WTC11 (cell line): ENCODE data around the gene BRCC3. TPM values are rescaled to one million over a fixed set of nuclear protein-coding genes. Genes with fewer than 3 reads are reported as not detected.

Source experiments
- ATAC-seq: fragments of 200-7000 bp; cut with Tn5 transposase; 2 replicates; pipeline ENCODE4 v1.10.0; 2021; ENCODE audit warnings: mild to moderate bottlenecking, moderate library complexity
- CTCF ChIA-PET: fragments of 300-600 bp; sonication (Branson Sonifier 250); formaldehyde crosslinking; loops from one replicate; lab custom pipeline; 2021; ENCODE audit warnings: antibody characterized with exemption; lab: Charles Lee
- POLR2A ChIA-PET: fragments of 350-600 bp; sonication (Branson Sonifier 250); formaldehyde crosslinking; loops from one replicate; lab custom pipeline; 2021; ENCODE audit warnings: antibody characterized with exemption; lab: Charles Lee
- DNase-seq: peaks from one replicate; pipeline ENCODE4 v3.0.0; 2021; ENCODE audit warnings: low spot score
- H3K27ac Mint-ChIP-seq: 2 replicates; pipeline ENCODE4 v1.8.0; 2021; ENCODE audit warnings: mixed read lengths
- H3K27me3 Mint-ChIP-seq: 2 replicates; pipeline ENCODE4 v1.8.0; 2021; ENCODE audit warnings: low read depth, mild to moderate bottlenecking, moderate library complexity, mixed read lengths
- H3K36me3 Mint-ChIP-seq: 2 replicates; pipeline ENCODE4 v1.8.0; 2021; ENCODE audit warnings: mixed read lengths
- H3K4me1 Mint-ChIP-seq: 2 replicates; pipeline ENCODE4 v1.8.0; 2022; ENCODE audit warnings: mixed read lengths
- H3K4me3 Mint-ChIP-seq: 2 replicates; pipeline ENCODE4 v1.8.0; 2021; ENCODE audit warnings: mild to moderate bottlenecking, moderate library complexity, mixed read lengths
- H3K9me3 Mint-ChIP-seq: 2 replicates; pipeline ENCODE4 v1.8.0; 2021; ENCODE audit warnings: mixed read lengths
- EMX1 ChIP-seq: fragments of 250-450 bp; sonication (Bioruptor Pico); IDR thresholded peaks from 2 replicates; pipeline ENCODE4 v1.8.0; 2021; ENCODE audit warnings: mild to moderate bottlenecking
- ETV6 ChIP-seq: sonication (generic); formaldehyde crosslinking; IDR thresholded peaks from 2 replicates; pipeline ENCODE4 v1.8.1; 2022; ENCODE audit warnings: mild to moderate bottlenecking, missing genetic modification reagents
- FOXJ3 ChIP-seq: sonication (generic); formaldehyde crosslinking; IDR thresholded peaks from 2 replicates; pipeline ENCODE4 v1.9.0; 2021; ENCODE audit warnings: missing genetic modification reagents, mild to moderate bottlenecking, borderline replicate concordance
- GTF2I ChIP-seq: fragments of 250-450 bp; sonication (Bioruptor Pico); conservative IDR thresholded peaks from 2 replicates; pipeline ENCODE4 v1.4.0; 2021; ENCODE audit warnings: mild to moderate bottlenecking
- JUN ChIP-seq: sonication (generic); formaldehyde crosslinking; IDR thresholded peaks from 2 replicates; pipeline ENCODE4 v1.8.0; 2023; ENCODE audit warnings: mild to moderate bottlenecking, missing genetic modification reagents
- MYBL2 ChIP-seq: sonication (generic); formaldehyde crosslinking; IDR thresholded peaks from 2 replicates; pipeline ENCODE4 v1.8.1; 2023; ENCODE audit warnings: mild to moderate bottlenecking, moderate library complexity, missing genetic modification reagents
- NFATC4 ChIP-seq: fragments of 250-450 bp; sonication (Bioruptor Pico); IDR thresholded peaks from 2 replicates; pipeline ENCODE4 v1.9.0; 2021; ENCODE audit warnings: mild to moderate bottlenecking
- TEAD1 ChIP-seq: sonication (generic); formaldehyde crosslinking; IDR thresholded peaks from 2 replicates; pipeline ENCODE4 v1.8.0; 2022; ENCODE audit warnings: mild to moderate bottlenecking, missing genetic modification reagents
- ZNF416 ChIP-seq: fragments of 250-450 bp; sonication (Bioruptor Pico); IDR thresholded peaks from 2 replicates; pipeline ENCODE4 v1.9.0; 2021; ENCODE audit warnings: mild to moderate bottlenecking, inconsistent platforms
- total RNA-seq: library from RNA; stranded (reverse); gene quantifications from 3 replicates; pipeline ENCODE4 v1.2.3, GENCODE V29; 2021
- TF ChIP-seq, protein P1 (sequence below): sonication (generic); formaldehyde crosslinking; IDR thresholded peaks from 2 replicates; pipeline ENCODE4 v1.8.1; 2023; ENCODE audit warnings: mild to moderate bottlenecking, missing genetic modification reagents, moderate library complexity
- TF ChIP-seq, protein P2 (sequence below): sonication (generic); formaldehyde crosslinking; IDR thresholded peaks from 2 replicates; pipeline ENCODE4 v1.8.0; 2023; ENCODE audit warnings: mild to moderate bottlenecking, missing genetic modification reagents
- TF ChIP-seq, protein P3 (sequence below): sonication (generic); formaldehyde crosslinking; IDR thresholded peaks from 2 replicates; pipeline ENCODE4 v1.8.1; 2022; ENCODE audit warnings: mild to moderate bottlenecking, missing genetic modification reagents, moderate library complexity, borderline replicate concordance
- TF ChIP-seq, protein P4 (sequence below): fragments of 250-450 bp; sonication (Bioruptor Pico); IDR thresholded peaks from 2 replicates; pipeline ENCODE4 v2.1.2; 2022; ENCODE audit warnings: mild to moderate bottlenecking, moderate library complexity
- TF ChIP-seq, protein P5 (sequence below): sonication (generic); formaldehyde crosslinking; IDR thresholded peaks from 2 replicates; pipeline ENCODE4 v1.8.1; 2023; ENCODE audit warnings: mild to moderate bottlenecking, missing genetic modification reagents, moderate library complexity
- TF ChIP-seq, protein P6 (sequence below): sonication (generic); formaldehyde crosslinking; IDR thresholded peaks from 2 replicates; pipeline ENCODE4 v1.8.1; 2023; ENCODE audit warnings: mild to moderate bottlenecking, moderate library complexity, missing genetic modification reagents
- TF ChIP-seq, protein P7 (sequence below): sonication (generic); formaldehyde crosslinking; IDR thresholded peaks from 2 replicates; pipeline ENCODE4 v1.8.0; 2023; ENCODE audit warnings: missing genetic modification reagents
- TF ChIP-seq, protein P8 (sequence below): sonication (generic); formaldehyde crosslinking; IDR thresholded peaks from 2 replicates; pipeline ENCODE4 v1.8.0; 2022; ENCODE audit warnings: mild to moderate bottlenecking, missing genetic modification reagents
- TF ChIP-seq, protein P9 (sequence below): sonication (generic); formaldehyde crosslinking; conservative IDR thresholded peaks from 2 replicates; pipeline ENCODE4 v1.8.1; 2022; ENCODE audit warnings: mild to moderate bottlenecking, missing genetic modification reagents

Gene BRCC3
- total RNA-seq, 1 experiment from 2014 or later: 19.6 TPM

DNA sequence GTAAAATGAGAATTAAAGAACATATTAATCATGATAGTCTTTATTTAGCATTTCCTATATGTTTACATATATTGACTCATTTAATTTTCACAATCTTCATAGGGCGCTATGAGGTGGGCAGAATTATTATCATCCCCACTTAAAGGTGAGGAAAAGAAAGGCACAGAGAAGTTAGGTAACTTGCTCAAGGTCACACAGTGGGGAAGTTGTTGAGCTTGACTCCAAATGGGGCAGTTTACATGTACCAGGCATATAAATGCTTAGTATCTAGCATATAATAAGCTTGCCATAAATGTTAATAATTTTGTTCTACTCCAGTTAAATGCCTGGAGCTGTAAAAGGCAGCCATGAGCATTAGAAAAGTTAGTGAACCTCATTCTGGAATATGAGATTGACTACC is 1.9 kb upstream of the BRCC3 start (continued):
- TF ChIP-seq, protein P1, sequence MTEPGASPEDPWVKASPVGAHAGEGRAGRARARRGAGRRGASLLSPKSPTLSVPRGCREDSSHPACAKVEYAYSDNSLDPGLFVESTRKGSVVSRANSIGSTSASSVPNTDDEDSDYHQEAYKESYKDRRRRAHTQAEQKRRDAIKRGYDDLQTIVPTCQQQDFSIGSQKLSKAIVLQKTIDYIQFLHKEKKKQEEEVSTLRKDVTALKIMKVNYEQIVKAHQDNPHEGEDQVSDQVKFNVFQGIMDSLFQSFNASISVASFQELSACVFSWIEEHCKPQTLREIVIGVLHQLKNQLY: no peak
- TF ChIP-seq, all 79 proteins: peak for 0

DNA sequence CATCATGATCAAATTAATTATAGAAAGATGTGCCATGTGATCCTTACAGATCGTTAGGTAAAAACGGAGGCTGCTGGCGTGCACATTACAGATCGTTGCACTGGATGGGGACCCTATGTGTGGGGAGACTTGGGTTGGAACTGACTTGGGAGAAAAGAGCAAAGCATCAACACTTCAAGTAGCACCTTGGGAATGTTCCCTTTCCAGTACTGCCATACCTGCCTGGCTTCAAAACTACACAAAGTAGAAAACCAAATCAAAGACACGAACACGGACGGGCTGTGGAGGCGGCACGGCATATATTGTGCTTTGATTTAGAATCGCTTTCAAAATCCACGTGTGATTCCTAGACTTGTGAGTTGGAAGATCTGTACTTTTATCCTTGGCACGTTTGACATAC is 1.3 kb upstream of the BRCC3 start:
- Mint-ChIP-seq H3K4me1 (peaks cover 17% of the 10 kb centered on the region), H3K9me3 (no peaks in the 10 kb centered on the region), H3K36me3 (peaks cover 17% of the 10 kb centered on the region), H3K27me3 (no peaks in the 10 kb centered on the region), H3K4me3 (peak overlapping the region; percentile 83), H3K27ac (peak overlapping the region; percentile 78)
- no peak for TF ChIP-seq EMX1 (CRISPR knock-in tag)
- no peak for TF ChIP-seq ZNF416 (CRISPR knock-in tag)
- no peak for TF ChIP-seq NFATC4 (CRISPR knock-in tag)
- TF ChIP-seq FOXJ3 (CRISPR knock-in tag): no peak
- TF ChIP-seq MYBL2: no peak
- TF ChIP-seq, protein P2, sequence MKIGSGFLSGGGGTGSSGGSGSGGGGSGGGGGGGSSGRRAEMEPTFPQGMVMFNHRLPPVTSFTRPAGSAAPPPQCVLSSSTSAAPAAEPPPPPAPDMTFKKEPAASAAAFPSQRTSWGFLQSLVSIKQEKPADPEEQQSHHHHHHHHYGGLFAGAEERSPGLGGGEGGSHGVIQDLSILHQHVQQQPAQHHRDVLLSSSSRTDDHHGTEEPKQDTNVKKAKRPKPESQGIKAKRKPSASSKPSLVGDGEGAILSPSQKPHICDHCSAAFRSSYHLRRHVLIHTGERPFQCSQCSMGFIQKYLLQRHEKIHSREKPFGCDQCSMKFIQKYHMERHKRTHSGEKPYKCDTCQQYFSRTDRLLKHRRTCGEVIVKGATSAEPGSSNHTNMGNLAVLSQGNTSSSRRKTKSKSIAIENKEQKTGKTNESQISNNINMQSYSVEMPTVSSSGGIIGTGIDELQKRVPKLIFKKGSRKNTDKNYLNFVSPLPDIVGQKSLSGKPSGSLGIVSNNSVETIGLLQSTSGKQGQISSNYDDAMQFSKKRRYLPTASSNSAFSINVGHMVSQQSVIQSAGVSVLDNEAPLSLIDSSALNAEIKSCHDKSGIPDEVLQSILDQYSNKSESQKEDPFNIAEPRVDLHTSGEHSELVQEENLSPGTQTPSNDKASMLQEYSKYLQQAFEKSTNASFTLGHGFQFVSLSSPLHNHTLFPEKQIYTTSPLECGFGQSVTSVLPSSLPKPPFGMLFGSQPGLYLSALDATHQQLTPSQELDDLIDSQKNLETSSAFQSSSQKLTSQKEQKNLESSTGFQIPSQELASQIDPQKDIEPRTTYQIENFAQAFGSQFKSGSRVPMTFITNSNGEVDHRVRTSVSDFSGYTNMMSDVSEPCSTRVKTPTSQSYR (CRISPR knock-in tag): no peak
- TF ChIP-seq, protein P3, sequence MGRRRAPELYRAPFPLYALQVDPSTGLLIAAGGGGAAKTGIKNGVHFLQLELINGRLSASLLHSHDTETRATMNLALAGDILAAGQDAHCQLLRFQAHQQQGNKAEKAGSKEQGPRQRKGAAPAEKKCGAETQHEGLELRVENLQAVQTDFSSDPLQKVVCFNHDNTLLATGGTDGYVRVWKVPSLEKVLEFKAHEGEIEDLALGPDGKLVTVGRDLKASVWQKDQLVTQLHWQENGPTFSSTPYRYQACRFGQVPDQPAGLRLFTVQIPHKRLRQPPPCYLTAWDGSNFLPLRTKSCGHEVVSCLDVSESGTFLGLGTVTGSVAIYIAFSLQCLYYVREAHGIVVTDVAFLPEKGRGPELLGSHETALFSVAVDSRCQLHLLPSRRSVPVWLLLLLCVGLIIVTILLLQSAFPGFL (CRISPR knock-in tag): no peak
- no peak for TF ChIP-seq GTF2I (CRISPR knock-in tag)
- no peak for TF ChIP-seq ETV6 (CRISPR knock-in tag)
- no peak for TF ChIP-seq JUN (CRISPR knock-in tag)
- TF ChIP-seq, protein P4, sequence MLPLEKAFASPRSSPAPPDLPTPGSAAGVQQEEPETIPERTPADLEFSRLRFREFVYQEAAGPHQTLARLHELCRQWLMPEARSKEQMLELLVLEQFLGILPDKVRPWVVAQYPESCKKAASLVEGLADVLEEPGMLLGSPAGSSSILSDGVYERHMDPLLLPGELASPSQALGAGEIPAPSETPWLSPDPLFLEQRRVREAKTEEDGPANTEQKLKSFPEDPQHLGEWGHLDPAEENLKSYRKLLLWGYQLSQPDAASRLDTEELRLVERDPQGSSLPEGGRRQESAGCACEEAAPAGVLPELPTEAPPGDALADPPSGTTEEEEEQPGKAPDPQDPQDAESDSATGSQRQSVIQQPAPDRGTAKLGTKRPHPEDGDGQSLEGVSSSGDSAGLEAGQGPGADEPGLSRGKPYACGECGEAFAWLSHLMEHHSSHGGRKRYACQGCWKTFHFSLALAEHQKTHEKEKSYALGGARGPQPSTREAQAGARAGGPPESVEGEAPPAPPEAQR (CRISPR knock-in tag): no peak
- no peak for DNase-seq
- CTCF ChIA-PET: no interaction called here
- POLR2A ChIA-PET: no interaction called here
- ATAC-seq: no peak

DNA sequence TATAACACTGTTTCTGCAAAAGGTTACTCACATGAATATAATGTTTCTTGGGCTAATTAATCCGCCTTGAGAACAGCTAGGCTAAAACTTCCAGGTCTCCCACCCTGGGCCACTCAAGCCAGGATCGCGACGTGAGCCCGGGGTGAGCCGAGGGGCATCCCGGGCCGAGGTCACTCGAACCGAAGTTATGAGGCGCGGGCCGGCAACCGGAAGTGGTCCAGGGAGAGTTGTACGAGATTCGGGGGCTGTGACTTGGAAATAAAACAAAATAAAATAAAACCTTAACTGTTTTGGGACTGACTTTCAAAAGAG is 689 bp upstream of the BRCC3 start:
- ChIA-PET CTCF (interaction anchor here (0.7 kb wide), 1 partner anchor 16 kb away, joined by 3 read pairs; no protein-coding TSS in a partner anchor), POLR2A (no interaction called here)
- no peak for TF ChIP-seq TEAD1 (CRISPR knock-in tag)
- TF ChIP-seq, protein P5, sequence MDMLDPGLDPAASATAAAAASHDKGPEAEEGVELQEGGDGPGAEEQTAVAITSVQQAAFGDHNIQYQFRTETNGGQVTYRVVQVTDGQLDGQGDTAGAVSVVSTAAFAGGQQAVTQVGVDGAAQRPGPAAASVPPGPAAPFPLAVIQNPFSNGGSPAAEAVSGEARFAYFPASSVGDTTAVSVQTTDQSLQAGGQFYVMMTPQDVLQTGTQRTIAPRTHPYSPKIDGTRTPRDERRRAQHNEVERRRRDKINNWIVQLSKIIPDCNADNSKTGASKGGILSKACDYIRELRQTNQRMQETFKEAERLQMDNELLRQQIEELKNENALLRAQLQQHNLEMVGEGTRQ (CRISPR knock-in tag): no peak
- H3K9me3 Mint-ChIP-seq: no peaks in the 10 kb centered on the region
- H3K4me1 Mint-ChIP-seq: peaks cover 17% of the 10 kb centered on the region
- peak overlapping the region; percentile 70 for H3K27ac Mint-ChIP-seq
- peak; percentile 11 for DNase-seq
- H3K36me3 Mint-ChIP-seq: peaks cover 23% of the 10 kb centered on the region
- no peaks in the 10 kb centered on the region for H3K27me3 Mint-ChIP-seq
- H3K4me3 Mint-ChIP-seq: peak overlapping the region; percentile 83
- peak; percentile 3; the same call in 1 of the 2 replicates for ATAC-seq

DNA sequence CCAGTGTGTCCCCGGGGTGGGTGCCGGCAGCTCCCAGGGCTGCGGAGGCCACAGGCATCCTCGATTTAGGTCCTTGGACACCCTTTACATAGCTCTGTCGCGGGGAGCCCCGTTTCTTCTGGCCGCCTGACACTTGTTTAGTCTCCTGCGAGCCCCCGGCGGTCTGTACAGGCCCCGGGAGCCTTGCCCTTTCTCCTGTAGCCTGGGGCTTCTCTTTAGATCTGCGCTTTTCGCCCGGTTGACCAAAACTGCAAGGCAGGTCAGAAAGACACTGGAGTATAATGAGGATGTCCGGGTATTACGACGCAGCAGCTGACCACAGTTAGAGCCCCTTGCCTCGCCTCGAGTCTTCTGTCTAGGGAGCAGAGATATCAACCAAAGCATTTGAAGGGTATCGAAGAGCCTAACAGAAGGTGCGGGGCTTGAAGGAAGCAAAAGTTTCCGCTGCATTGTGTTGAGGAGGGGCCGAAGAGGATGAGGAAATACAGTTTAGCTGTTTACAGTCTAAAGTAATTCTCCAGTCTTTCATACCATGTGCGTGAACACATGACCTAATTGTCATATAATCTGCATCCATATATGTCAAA is 479 bp downstream of the BRCC3 start:
- POLR2A ChIA-PET: no interaction called here
- DNase-seq (peak; percentile 13), ATAC-seq (peak; percentile 8)
- CTCF ChIA-PET: interaction anchor here (1.0 kb wide), 1 partner anchor 15 kb away, joined by 3 read pairs; no protein-coding TSS in a partner anchor
- Mint-ChIP-seq H3K9me3 (no peaks in the 10 kb centered on the region), H3K27ac (peak overlapping the region; percentile 93), H3K27me3 (no peaks in the 10 kb centered on the region), H3K36me3 (peaks cover 27% of the 10 kb centered on the region), H3K4me3 (peak overlapping the region; percentile 90), H3K4me1 (peaks cover 17% of the 10 kb centered on the region)
- TF ChIP-seq, protein P6, sequence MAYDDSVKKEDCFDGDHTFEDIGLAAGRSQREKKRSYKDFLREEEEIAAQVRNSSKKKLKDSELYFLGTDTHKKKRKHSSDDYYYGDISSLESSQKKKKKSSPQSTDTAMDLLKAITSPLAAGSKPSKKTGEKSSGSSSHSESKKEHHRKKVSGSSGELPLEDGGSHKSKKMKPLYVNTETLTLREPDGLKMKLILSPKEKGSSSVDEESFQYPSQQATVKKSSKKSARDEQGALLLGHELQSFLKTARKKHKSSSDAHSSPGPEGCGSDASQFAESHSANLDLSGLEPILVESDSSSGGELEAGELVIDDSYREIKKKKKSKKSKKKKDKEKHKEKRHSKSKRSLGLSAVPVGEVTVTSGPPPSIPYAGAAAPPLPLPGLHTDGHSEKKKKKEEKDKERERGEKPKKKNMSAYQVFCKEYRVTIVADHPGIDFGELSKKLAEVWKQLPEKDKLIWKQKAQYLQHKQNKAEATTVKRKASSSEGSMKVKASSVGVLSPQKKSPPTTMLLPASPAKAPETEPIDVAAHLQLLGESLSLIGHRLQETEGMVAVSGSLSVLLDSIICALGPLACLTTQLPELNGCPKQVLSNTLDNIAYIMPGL (CRISPR knock-in tag): no peak
- no peak for TF ChIP-seq ZNF416 (CRISPR knock-in tag)
- TF ChIP-seq, protein P7, sequence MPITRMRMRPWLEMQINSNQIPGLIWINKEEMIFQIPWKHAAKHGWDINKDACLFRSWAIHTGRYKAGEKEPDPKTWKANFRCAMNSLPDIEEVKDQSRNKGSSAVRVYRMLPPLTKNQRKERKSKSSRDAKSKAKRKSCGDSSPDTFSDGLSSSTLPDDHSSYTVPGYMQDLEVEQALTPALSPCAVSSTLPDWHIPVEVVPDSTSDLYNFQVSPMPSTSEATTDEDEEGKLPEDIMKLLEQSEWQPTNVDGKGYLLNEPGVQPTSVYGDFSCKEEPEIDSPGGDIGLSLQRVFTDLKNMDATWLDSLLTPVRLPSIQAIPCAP (CRISPR knock-in tag): no peak
- TF ChIP-seq, protein P8, sequence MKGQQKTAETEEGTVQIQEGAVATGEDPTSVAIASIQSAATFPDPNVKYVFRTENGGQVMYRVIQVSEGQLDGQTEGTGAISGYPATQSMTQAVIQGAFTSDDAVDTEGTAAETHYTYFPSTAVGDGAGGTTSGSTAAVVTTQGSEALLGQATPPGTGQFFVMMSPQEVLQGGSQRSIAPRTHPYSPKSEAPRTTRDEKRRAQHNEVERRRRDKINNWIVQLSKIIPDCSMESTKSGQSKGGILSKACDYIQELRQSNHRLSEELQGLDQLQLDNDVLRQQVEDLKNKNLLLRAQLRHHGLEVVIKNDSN (CRISPR knock-in tag): no peak
- TF ChIP-seq, protein P9, sequence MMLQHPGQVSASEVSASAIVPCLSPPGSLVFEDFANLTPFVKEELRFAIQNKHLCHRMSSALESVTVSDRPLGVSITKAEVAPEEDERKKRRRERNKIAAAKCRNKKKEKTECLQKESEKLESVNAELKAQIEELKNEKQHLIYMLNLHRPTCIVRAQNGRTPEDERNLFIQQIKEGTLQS: no peak
